Stimulated activated CD8-positive, alpha-beta memory T cell treated with anti-CD3 and anti-CD28 coated beads, Interleukin-2, amount 100 ng/mL, for 48 hours (primary cell): ENCODE measurements around the gene IARS2.
"Not testable (repeated sequence)": the region's sequence is repeated elsewhere in the genome, so short reads cannot be mapped to it uniquely, and the experiment has no call there.

Experiments
- DNase-seq, 2 donors: peaks; one replicate each; pipeline ENCODE4 v3.0.0-alpha.2; 2020; ENCODE audit warnings: low read depth in 2 of 2

Gene IARS2

GRCh38 chr1:220112600-220112999 lies 18.7 kb downstream of the IARS2 start:
- DNase-seq: not testable (repeated sequence)

- no peak for DNase-seq
Observed at GRCh38 chr1:220113136-220113695, 19.3 kb downstream of the IARS2 start.

GRCh38 chr1:220119043-220119512 lies 25.1 kb downstream of the IARS2 start:
- DNase-seq: no peak

- DNase-seq: no peak
Observed at GRCh38 chr1:220121791-220122530, 28.0 kb downstream of the IARS2 start.

GRCh38 chr1:220123066-220123465 lies 29.1 kb downstream of the IARS2 start:
- no peak for DNase-seq

GRCh38 chr1:220123889-220124288 lies 30.0 kb downstream of the IARS2 start:
- no peak for DNase-seq

- DNase-seq: no peak
Observed at GRCh38 chr1:220124542-220124941, 30.6 kb downstream of the IARS2 start.

GRCh38 chr1:220127076-220127475 lies 33.1 kb downstream of the IARS2 start:
- DNase-seq: no peak

GRCh38 chr1:220129479-220130210 lies 35.7 kb downstream of the IARS2 start:
- no peak for DNase-seq

GRCh38 chr1:220135755-220136154 lies 41.8 kb downstream of the IARS2 start:
- no peak for DNase-seq

GRCh38 chr1:220137019-220137786 lies 43.3 kb downstream of the IARS2 start:
- no peak for DNase-seq

GRCh38 chr1:220139966-220140365 lies 46.0 kb downstream of the IARS2 start:
- DNase-seq: no peak

GRCh38 chr1:220144051-220144450 lies 50.1 kb downstream of the IARS2 start:
- no peak for DNase-seq

- DNase-seq: no peak
Observed at GRCh38 chr1:220149742-220150141, 55.8 kb downstream of the IARS2 start.

GRCh38 chr1:220151454-220151853 lies 57.5 kb downstream of the IARS2 start:
- no peak for DNase-seq

GRCh38 chr1:220153147-220153546 lies 59.2 kb downstream of the IARS2 start:
- no peak for DNase-seq

- DNase-seq: no peak
Observed at GRCh38 chr1:220156620-220157146, 62.8 kb downstream of the IARS2 start.

GRCh38 chr1:220157738-220158137 lies 63.8 kb downstream of the IARS2 start:
- no peak for DNase-seq

- DNase-seq: not testable (repeated sequence)
Observed at GRCh38 chr1:220158530-220158929, 64.6 kb downstream of the IARS2 start.

GRCh38 chr1:220159041-220159440 lies 65.1 kb downstream of the IARS2 start:
- no peak for DNase-seq

- no peak for DNase-seq
Observed at GRCh38 chr1:220160027-220160426, 66.1 kb downstream of the IARS2 start.

GRCh38 chr1:220164116-220164515 lies 70.2 kb downstream of the IARS2 start:
- DNase-seq: no peak
